PC-3 (cell line): ENCODE measurements around the gene LMTK3. TPM values are rescaled to one million over a fixed set of nuclear protein-coding genes. Genes with fewer than 3 reads are reported as not detected.

Experiments used
- ATAC-seq: fragments of 200-7000 bp; cut with Tn5 transposase; 2 replicates; pipeline ENCODE4 v1.9.1; 2020; ENCODE audit warnings: mild to moderate bottlenecking, moderate library complexity
- BruUV-seq: library from RNA; stranded (reverse); fragments of 400-500 nt; replicated peaks from 2 replicates; lab custom pipeline; 2021; lab: Mats Ljungman, UMichigan
- CTCF ChIA-PET: fragments of 300-600 bp; sonication (Branson Sonifier 250); formaldehyde crosslinking; loops from one replicate; lab custom pipeline; 2022; ENCODE audit warnings: antibody characterized with exemption; lab: Charles Lee
- POLR2A ChIA-PET: fragments of 300-600 bp; sonication (Branson Sonifier 250); formaldehyde crosslinking; loops from one replicate; lab custom pipeline; 2022; ENCODE audit warnings: antibody characterized with exemption; ENCODE audit not compliant: unreplicated experiment; lab: Charles Lee
- DNase-seq: peaks from one replicate; pipeline ENCODE4 v3.0.0-alpha.2; 2015
- H2AFZ ChIP-seq: fragments of 300-600 bp; sonication (generic); 2 replicates; pipeline ENCODE4 v1.6.0; 2016; ENCODE audit warnings: antibody characterized with exemption, low read length
- H3F3A ChIP-seq: fragments of 300-600 bp; sonication (generic); one replicate; pipeline ENCODE4 v1.6.0; 2017; ENCODE audit warnings: antibody characterized with exemption, low read length, control low read depth, mild to moderate bottlenecking; ENCODE audit not compliant: unreplicated experiment
- H3K27ac ChIP-seq: fragments of 300-600 bp; sonication (generic); 2 replicates; pipeline ENCODE4 v1.5.1; 2016; ENCODE audit warnings: mild to moderate bottlenecking, low read length
- H3K27me3 ChIP-seq: fragments of 300-600 bp; sonication (generic); 2 replicates; pipeline ENCODE4 v1.6.1; 2016; ENCODE audit warnings: low read length, mixed read lengths
- H3K36me3 ChIP-seq: fragments of 300-600 bp; sonication (generic); 2 replicates; pipeline ENCODE4 v1.6.1; 2016; ENCODE audit warnings: low read depth, mixed run types, low read length, mixed read lengths
- H3K4me1 ChIP-seq: fragments of 300-600 bp; sonication (generic); 2 replicates; pipeline ENCODE4 v1.5.1; 2016; ENCODE audit warnings: low read length; ENCODE audit not compliant: insufficient read depth
- H3K4me2 ChIP-seq: fragments of 300-600 bp; sonication (generic); 2 replicates; pipeline ENCODE4 v1.6.0; 2016; ENCODE audit warnings: low read length
- H3K4me3 ChIP-seq: fragments of 300-600 bp; sonication (generic); 2 replicates; pipeline ENCODE4 v1.5.1; 2016; ENCODE audit warnings: mild to moderate bottlenecking, low read length, mixed read lengths
- H3K79me2 ChIP-seq: fragments of 300-600 bp; sonication (generic); 2 replicates; pipeline ENCODE4 v1.6.1; 2017; ENCODE audit warnings: low read length, mixed read lengths
- H3K9ac ChIP-seq: fragments of 300-600 bp; sonication (generic); 2 replicates; pipeline ENCODE4 v1.6.0; 2016; ENCODE audit warnings: mild to moderate bottlenecking, low read length
- H3K9me2 ChIP-seq: fragments of 300-600 bp; sonication (generic); replicated peaks from 2 replicates; pipeline ENCODE4 v1.6.1; 2016; ENCODE audit warnings: mixed run types, low read length, mixed read lengths
- H3K9me3 ChIP-seq: fragments of 300-600 bp; sonication (generic); 2 replicates; pipeline ENCODE4 v1.6.1; 2016; ENCODE audit warnings: low read length, mixed read lengths
- H4K20me1 ChIP-seq: fragments of 300-600 bp; sonication (generic); 2 replicates; pipeline ENCODE4 v1.6.1; 2016; ENCODE audit warnings: low read length, mixed read lengths
- CTCF ChIP-seq: fragments of 300-600 bp; sonication (generic); conservative IDR thresholded peaks from 2 replicates; pipeline ENCODE4 v1.5.1; 2017; ENCODE audit warnings: antibody characterized with exemption, low read depth, mild to moderate bottlenecking, low read length
- EZH2 ChIP-seq: fragments of 300-600 bp; sonication (generic); IDR thresholded peaks from one replicate; pipeline ENCODE4 v1.6.1; 2017; ENCODE audit warnings: antibody characterized with exemption, mild to moderate bottlenecking, low read length; ENCODE audit not compliant: unreplicated experiment
- EZH2phosphoT487 ChIP-seq: fragments of 300-600 bp; sonication (generic); IDR thresholded peaks from 2 replicates; pipeline ENCODE4 v1.6.1; 2018; ENCODE audit warnings: mild to moderate bottlenecking, antibody characterized with exemption, low read length, borderline replicate concordance
- intact Hi-C: fragments of 100-400 bp; cut with micrococcal nuclease; formaldehyde crosslinking; loops from 2 replicates; pipeline ENCODE4 v1.9.0; 2023
- total RNA-seq: library from RNA; depleted of rRNA; stranded (reverse); fragments of >200 nt; gene quantifications from 2 replicates; pipeline ENCODE4 v1.2.3, GENCODE V29; 2014

LMTK3 gene
- total RNA-seq, 1 experiment from 2014 or later, result 4.8 TPM

GRCh38 chr19:48468772-48469288, 42.8 kb downstream of the LMTK3 start:
- Histone ChIP-seq H3K79me2 (peaks cover 14% of the 10 kb centered on the region), H3K4me3 (peak overlapping the region; percentile 81), H3K4me1 (peaks cover 4% of the 10 kb centered on the region; the same call in 1 of the 2 replicates), H3K4me2 (peak overlapping the region; percentile 95), H3K36me3 (peaks cover 20% of the 10 kb centered on the region), H3K9me2 (no peaks in the 10 kb centered on the region), H3K9ac (peak overlapping the region; percentile 92), H2AFZ (peak overlapping the region; percentile 13; the same call in 1 of the 2 replicates), H3K27me3 (no peaks in the 10 kb centered on the region), H3K9me3 (no peaks in the 10 kb centered on the region), H4K20me1 (peaks cover 12% of the 10 kb centered on the region), H3F3A (no peaks in the 10 kb centered on the region), H3K27ac (peak overlapping the region; percentile 70; the same call in 1 of the 2 replicates)
- no TSS peak for BruUV-seq
- ChIA-PET CTCF (no interaction called here), POLR2A (no interaction called here)
- peak; percentile 90 for ATAC-seq
- TF ChIP-seq CTCF (no peak), EZH2 (no peak), EZH2phosphoT487 (no peak)
- intact Hi-C loops, result no loop called here
- DNase-seq, result peak; percentile 99

GRCh38 chr19:48466561-48467325, 44.9 kb downstream of the LMTK3 start:
- DNase-seq (peak; percentile 40), ATAC-seq (no peak)
- no peaks in the 10 kb centered on the region for H3F3A ChIP-seq
- ChIA-PET POLR2A (no interaction called here), CTCF (no interaction called here)
- H3K27me3 ChIP-seq, result no peaks in the 10 kb centered on the region
- no TSS peak for BruUV-seq
- no peaks in the 10 kb centered on the region for H3K9me2 ChIP-seq
- H3K9ac ChIP-seq, result no peak overlapping the region
- H3K9me3 ChIP-seq, result no peaks in the 10 kb centered on the region
- H4K20me1 ChIP-seq, result peaks cover 12% of the 10 kb centered on the region
- H3K79me2 ChIP-seq, result peaks cover 14% of the 10 kb centered on the region
- H3K4me3 ChIP-seq, result no peak overlapping the region
- H3K4me1 ChIP-seq, result peaks cover 4% of the 10 kb centered on the region; the same call in 1 of the 2 replicates
- H3K27ac ChIP-seq, result no peak overlapping the region
- no peak overlapping the region for H3K4me2 ChIP-seq
- H3K36me3 ChIP-seq, result peaks cover 9% of the 10 kb centered on the region
- intact Hi-C loops, result no loop called here
- TF ChIP-seq CTCF (no peak), EZH2phosphoT487 (no peak), EZH2 (no peak)
- no peak overlapping the region for H2AFZ ChIP-seq

GRCh38 chr19:48465215-48465614, 46.4 kb downstream of the LMTK3 start:
- peaks cover 4% of the 10 kb centered on the region; the same call in 1 of the 2 replicates for H3K4me1 ChIP-seq
- H3K36me3 ChIP-seq, result no peaks in the 10 kb centered on the region; the same call in 1 of the 2 replicates
- H3F3A ChIP-seq, result no peaks in the 10 kb centered on the region
- no peak overlapping the region for H3K27ac ChIP-seq
- ATAC-seq (no peak), DNase-seq (no peak)
- no peak overlapping the region for H2AFZ ChIP-seq
- no peaks in the 10 kb centered on the region for H3K9me2 ChIP-seq
- TF ChIP-seq EZH2 (no peak), EZH2phosphoT487 (no peak), CTCF (no peak)
- intact Hi-C loops, result no loop called here
- H3K4me2 ChIP-seq, result no peak overlapping the region
- no peak overlapping the region for H3K4me3 ChIP-seq
- H3K9ac ChIP-seq, result no peak overlapping the region
- CTCF ChIA-PET, result no interaction called here
- POLR2A ChIA-PET, result no interaction called here
- H4K20me1 ChIP-seq, result peaks cover 5% of the 10 kb centered on the region
- no TSS peak for BruUV-seq
- H3K79me2 ChIP-seq, result peaks cover 6% of the 10 kb centered on the region
- no peaks in the 10 kb centered on the region for H3K9me3 ChIP-seq
- no peaks in the 10 kb centered on the region for H3K27me3 ChIP-seq
